Epithelial cell of proximal tubule (primary cell): ENCODE measurements around the gene UNC5A. TPM values are rescaled to one million over a fixed set of nuclear protein-coding genes. Genes with fewer than 3 reads are reported as not detected.

Source experiments
- DNase-seq: peaks from one replicate; pipeline ENCODE4 v3.0.0-alpha.2; 2011; ENCODE audit warnings: low read depth
- H3K4me3 ChIP-seq: 2 replicates; pipeline ENCODE4 v1.5.1; 2011; ENCODE audit warnings: low read depth, mild to moderate bottlenecking, low read length
- CTCF ChIP-seq: conservative IDR thresholded peaks from 2 replicates; pipeline ENCODE4 v1.5.1; 2012; ENCODE audit warnings: low read depth, mild to moderate bottlenecking, low read length
- total RNA-seq: library from RNA; depleted of rRNA; stranded (reverse); fragments of >200 nt; gene quantifications from 2 replicates; pipeline ENCODE4 v1.2.3, GENCODE V29; 2015

Gene UNC5A
- total RNA-seq, 1 donor from 2014 or later: 1.2 TPM

GRCh38 chr5:176878906-176879662 lies 68.7 kb downstream of the UNC5A start:
- H3K4me3 ChIP-seq: no peak overlapping the region
- no peak for TF ChIP-seq CTCF
- DNase-seq: no peak

GRCh38 chr5:176879663-176880361 lies 69.5 kb downstream of the UNC5A start:
- TF ChIP-seq CTCF: no peak
- no peak for DNase-seq
- H3K4me3 ChIP-seq: no peak overlapping the region

- no peak overlapping the region for H3K4me3 ChIP-seq
- DNase-seq: no peak
- no peak for TF ChIP-seq CTCF
Measured at GRCh38 chr5:176880366-176881020, 70.1 kb downstream of the UNC5A start.

GRCh38 chr5:176881021-176881749 lies 70.8 kb downstream of the UNC5A start:
- no peak for TF ChIP-seq CTCF
- no peak overlapping the region for H3K4me3 ChIP-seq
- DNase-seq: no peak

- TF ChIP-seq CTCF: no peak
- no peak overlapping the region for H3K4me3 ChIP-seq
- DNase-seq: no peak
Measured at GRCh38 chr5:176881816-176882566, 71.6 kb downstream of the UNC5A start.

- DNase-seq: no peak
- no peak overlapping the region for H3K4me3 ChIP-seq
- TF ChIP-seq CTCF: no peak
Measured at GRCh38 chr5:176882567-176882903, 72.2 kb downstream of the UNC5A start.
